ENCODE measurements around the gene DRC7. TPM values are rescaled to one million over a fixed set of nuclear protein-coding genes. Genes with fewer than 3 reads are reported as not detected.
"Not testable (repeated sequence)": the region's sequence is repeated elsewhere in the genome, so short reads cannot be mapped to it uniquely, and the experiment has no call there.

The DRC7 gene
- total RNA-seq, 3 donors from 2014 or later: 1.5 TPM; not detected in 2

- Histone ChIP-seq H3K4me3 (no peak overlapping the region), H3K4me1 (no peaks in the 10 kb centered on the region), H3K36me3 (no peaks in the 10 kb centered on the region), H3K27ac (no peak overlapping the region), H3K9me3 (no peaks in the 10 kb centered on the region), H3K27me3 (no peaks in the 10 kb centered on the region)
- intact Hi-C loops (cut with DNase I; ENCODE audit: low total_unique reads): no loop called here
- DNase-seq (ENCODE audit: low spot score in 2 of 2): no peak
- TF ChIP-seq POLR2A (IDR thresholded peaks at IDR 0.05) (no peak), POLR2AphosphoS5 (IDR thresholded peaks at IDR 0.05) (no peak), CTCF (IDR thresholded peaks at IDR 0.05) (no peak)
These were observed 34.0 kb downstream of the DRC7 start for GRCh38 chr16:57728336-57729181.

GRCh38 chr16:57729182-57729484, 34.5 kb downstream of the DRC7 start:
- Histone ChIP-seq H3K4me1 (no peaks in the 10 kb centered on the region), H3K27ac (no peak overlapping the region), H3K4me3 (no peak overlapping the region), H3K27me3 (no peaks in the 10 kb centered on the region), H3K9me3 (no peaks in the 10 kb centered on the region), H3K36me3 (no peaks in the 10 kb centered on the region)
- no peak for DNase-seq (ENCODE audit: low spot score in 2 of 2)
- intact Hi-C loops (cut with DNase I; ENCODE audit: low total_unique reads): no loop called here
- TF ChIP-seq POLR2A (IDR thresholded peaks at IDR 0.05) (no peak), POLR2AphosphoS5 (IDR thresholded peaks at IDR 0.05) (no peak), CTCF (IDR thresholded peaks at IDR 0.05) (no peak)

- intact Hi-C loops (cut with DNase I; ENCODE audit: low total_unique reads); H3K9me3 ChIP-seq; H3K36me3 ChIP-seq; DNase-seq (ENCODE audit: low spot score in 2 of 2); H3K27me3 ChIP-seq; H3K4me1 ChIP-seq; H3K4me3 ChIP-seq; H3K27ac ChIP-seq: not testable (repeated sequence)
These were observed 35.2 kb downstream of the DRC7 start for GRCh38 chr16:57729852-57730251.

- H3K27ac ChIP-seq: no peak overlapping the region
- no peaks in the 10 kb centered on the region for H3K9me3 ChIP-seq
- H3K36me3 ChIP-seq: no peaks in the 10 kb centered on the region
- intact Hi-C loops (cut with DNase I; ENCODE audit: low total_unique reads): no loop called here
- DNase-seq (ENCODE audit: low spot score in 2 of 2): no peak
- no peaks in the 10 kb centered on the region for H3K4me1 ChIP-seq
- TF ChIP-seq POLR2A (IDR thresholded peaks at IDR 0.05) (no peak), CTCF (IDR thresholded peaks at IDR 0.05) (no peak), POLR2AphosphoS5 (IDR thresholded peaks at IDR 0.05) (no peak)
- no peak overlapping the region for H3K4me3 ChIP-seq
- no peaks in the 10 kb centered on the region for H3K27me3 ChIP-seq
These were observed 36.4 kb downstream of the DRC7 start for GRCh38 chr16:57730771-57731730.

GRCh38 chr16:57732037-57732436, 37.4 kb downstream of the DRC7 start:
- no peak overlapping the region for H3K4me3 ChIP-seq
- intact Hi-C loops (cut with DNase I; ENCODE audit: low total_unique reads): no loop called here
- H3K4me1 ChIP-seq: peaks cover 0 to 5% of the 10 kb centered on the region in 2 donors
- H3K9me3 ChIP-seq: no peaks in the 10 kb centered on the region
- no peak for DNase-seq (ENCODE audit: low spot score in 2 of 2)
- no peaks in the 10 kb centered on the region for H3K36me3 ChIP-seq
- TF ChIP-seq CTCF (IDR thresholded peaks at IDR 0.05) (no peak), POLR2AphosphoS5 (IDR thresholded peaks at IDR 0.05) (no peak), POLR2A (IDR thresholded peaks at IDR 0.05) (no peak)
- H3K27me3 ChIP-seq: no peaks in the 10 kb centered on the region
- H3K27ac ChIP-seq: no peak overlapping the region

Data from breast epithelium (tissue), 4 donors.